CD4-positive, CD25-positive, alpha-beta regulatory T cell (primary cell): ENCODE results near the gene ATP2B3. TPM values are rescaled to one million over a fixed set of nuclear protein-coding genes. Genes with fewer than 3 reads are reported as not detected.

Source experiments
- ATAC-seq, 2 donors: fragments of 150-1000 bp; cut with Tn5 transposase; one replicate each; pipeline ENCODE4 v1.10.0; 2021; ENCODE audit warnings: low read depth in 2 of 2, moderate number of reproducible peaks in 2 of 2, moderate library complexity in 1 of 2
- DNase-seq, 3 donors: peaks; one replicate each; pipeline versions ENCODE4 v3.0.0 to v3.0.0-alpha.2; 2012 to 2022; ENCODE audit warnings: mixed read lengths in 1 of 3
- H3K27ac ChIP-seq: one replicate; pipeline ENCODE4 v1.7.0; 2013; ENCODE audit warnings: mild to moderate bottlenecking, low read length; ENCODE audit not compliant: insufficient read depth, poor library complexity, severe bottlenecking
- H3K27me3 ChIP-seq: one replicate; pipeline ENCODE4 v1.7.0; 2013; ENCODE audit warnings: low read length; ENCODE audit not compliant: control insufficient read depth, insufficient read depth
- H3K36me3 ChIP-seq: one replicate; pipeline ENCODE4 v1.7.0; 2013; ENCODE audit warnings: mild to moderate bottlenecking, low read length, moderate library complexity; ENCODE audit not compliant: control insufficient read depth, insufficient read depth
- H3K4me1 ChIP-seq: 2 replicates; pipeline ENCODE4 v1.7.0; 2013; ENCODE audit warnings: mild to moderate bottlenecking, low read length; ENCODE audit not compliant: insufficient read depth, control insufficient read depth, poor library complexity, severe bottlenecking
- H3K4me3 ChIP-seq: one replicate; pipeline ENCODE4 v1.7.0; 2013; ENCODE audit warnings: low read depth, mild to moderate bottlenecking, low read length, moderate library complexity
- H3K9me3 ChIP-seq, 2 experiments: 1 replicate in 1 of 2; 2 replicates in 1 of 2; pipeline ENCODE4 v1.7.0; 2013; ENCODE audit warnings: low read length in 2 of 2, mild to moderate bottlenecking in 1 of 2, moderate library complexity in 1 of 2; ENCODE audit not compliant: control insufficient read depth in 2 of 2
- H3K27ac Mint-ChIP-seq, 3 donors: one replicate each; pipeline ENCODE4 v1.8.0; 2020 to 2022; ENCODE audit warnings: mild to moderate bottlenecking in 3 of 3, mixed read lengths in 3 of 3, moderate library complexity in 2 of 3
- H3K27me3 Mint-ChIP-seq: one replicate; pipeline ENCODE4 v1.8.0; 2022; ENCODE audit warnings: mild to moderate bottlenecking, mixed read lengths
- H3K36me3 Mint-ChIP-seq: one replicate; pipeline ENCODE4 v1.8.0; 2020; ENCODE audit warnings: mixed read lengths
- H3K4me1 Mint-ChIP-seq, 4 donors: one replicate each; pipeline ENCODE4 v1.8.0; 2020 to 2022; ENCODE audit warnings: mixed read lengths in 4 of 4, mild to moderate bottlenecking in 1 of 4
- H3K4me3 Mint-ChIP-seq, 4 donors: one replicate each; pipeline ENCODE4 v1.8.0; 2020 to 2022; ENCODE audit warnings: mild to moderate bottlenecking in 4 of 4, mixed read lengths in 4 of 4, moderate library complexity in 3 of 4
- H3K9me3 Mint-ChIP-seq, 7 donors: one replicate each; pipeline ENCODE4 v1.8.0; 2020 to 2022; ENCODE audit warnings: mixed read lengths in 7 of 7, mild to moderate bottlenecking in 3 of 7, moderate library complexity in 2 of 7
- polyA plus RNA-seq, 4 donors: library from polyadenylated mRNA; unstranded; fragments of 300-500 nt; fragmentation: Illumina TruSeq; gene quantifications; one replicate each; pipeline ENCODE4 v1.2.3, GENCODE V29; 2021
- total RNA-seq: library from RNA; stranded (reverse); gene quantifications from one replicate; pipeline ENCODE4 v1.2.3, GENCODE V29; 2022

The ATP2B3 gene
- total and polyA plus RNA-seq, 5 donors from 2014 or later: not detected

DNA sequence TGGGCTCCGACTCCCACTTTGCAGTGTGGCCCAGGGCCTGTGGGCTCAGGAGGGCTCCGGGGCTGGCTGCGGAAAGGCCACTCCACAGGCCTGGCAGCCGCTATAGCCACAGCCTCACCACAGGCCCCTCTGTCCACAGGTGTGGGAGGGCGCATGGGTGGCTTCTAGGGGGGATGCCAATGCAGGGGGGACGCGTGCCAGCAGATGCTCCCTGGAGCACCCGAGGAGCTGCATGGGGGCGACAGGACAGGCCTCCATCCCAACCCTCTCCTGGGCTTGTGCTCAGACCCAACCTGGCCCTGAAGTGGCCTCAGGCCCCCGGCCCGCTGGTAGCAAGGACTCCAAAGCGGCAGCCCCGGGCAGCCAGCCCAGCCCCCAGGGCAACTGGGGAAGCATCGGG is 14.6 kb upstream of the ATP2B3 start:
- no peak overlapping the region for H3K27ac Mint-ChIP-seq
- H3K36me3 Mint-ChIP-seq: no peaks in the 10 kb centered on the region
- Histone ChIP-seq H3K36me3 (no peaks in the 10 kb centered on the region), H3K4me1 (no peaks in the 10 kb centered on the region), H3K27me3 (no peaks in the 10 kb centered on the region), H3K27ac (no peak overlapping the region), H3K4me3 (no peak overlapping the region), H3K9me3 (no peaks in the 10 kb centered on the region)
- H3K4me3 Mint-ChIP-seq: no peak overlapping the region
- no peaks in the 10 kb centered on the region for H3K27me3 Mint-ChIP-seq
- H3K4me1 Mint-ChIP-seq: peaks cover 0 to 4% (median 0%) of the 10 kb centered on the region in 4 donors
- DNase-seq (no peak), ATAC-seq (no peak)
- peaks cover 0 to 6% (median 0%) of the 10 kb centered on the region in 7 donors for H3K9me3 Mint-ChIP-seq

DNA sequence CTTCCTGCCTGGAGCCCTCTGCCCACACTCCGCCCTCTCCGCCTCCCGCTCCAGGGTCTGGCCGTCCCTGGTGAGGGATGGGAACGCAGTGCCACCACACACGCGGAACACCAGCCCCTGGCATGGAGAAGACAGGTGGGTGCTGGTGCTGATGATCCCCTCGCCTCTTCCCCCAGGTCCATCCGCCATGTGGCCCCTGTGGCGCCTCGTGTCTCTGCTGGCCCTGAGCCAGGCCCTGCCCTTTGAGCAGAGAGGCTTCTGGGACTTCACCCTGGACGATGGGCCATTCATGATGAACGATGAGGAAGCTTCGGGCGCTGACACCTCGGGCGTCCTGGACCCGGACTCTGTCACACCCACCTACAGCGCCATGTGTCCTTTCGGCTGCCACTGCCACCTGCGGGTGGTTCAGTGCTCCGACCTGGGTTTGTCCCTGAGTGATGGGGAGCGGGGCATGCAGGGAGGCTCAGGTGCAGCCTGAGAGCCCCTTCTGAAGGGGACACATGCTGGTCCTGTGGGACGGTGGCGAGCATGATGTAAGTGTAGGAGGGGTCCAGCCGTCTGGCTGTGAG is 12.9 kb upstream of the ATP2B3 start:
- no peak overlapping the region for H3K4me3 Mint-ChIP-seq
- H3K4me1 Mint-ChIP-seq: peaks cover 0 to 6% (median 0%) of the 10 kb centered on the region in 4 donors
- peaks cover 0 to 6% (median 0%) of the 10 kb centered on the region in 7 donors for H3K9me3 Mint-ChIP-seq
- Histone ChIP-seq H3K27me3 (no peaks in the 10 kb centered on the region), H3K27ac (no peak overlapping the region), H3K36me3 (no peaks in the 10 kb centered on the region), H3K9me3 (no peaks in the 10 kb centered on the region), H3K4me3 (no peak overlapping the region), H3K4me1 (no peaks in the 10 kb centered on the region)
- no peaks in the 10 kb centered on the region for H3K27me3 Mint-ChIP-seq
- no peak for DNase-seq
- no peak for ATAC-seq
- no peak overlapping the region for H3K27ac Mint-ChIP-seq
- H3K36me3 Mint-ChIP-seq: no peaks in the 10 kb centered on the region

DNA sequence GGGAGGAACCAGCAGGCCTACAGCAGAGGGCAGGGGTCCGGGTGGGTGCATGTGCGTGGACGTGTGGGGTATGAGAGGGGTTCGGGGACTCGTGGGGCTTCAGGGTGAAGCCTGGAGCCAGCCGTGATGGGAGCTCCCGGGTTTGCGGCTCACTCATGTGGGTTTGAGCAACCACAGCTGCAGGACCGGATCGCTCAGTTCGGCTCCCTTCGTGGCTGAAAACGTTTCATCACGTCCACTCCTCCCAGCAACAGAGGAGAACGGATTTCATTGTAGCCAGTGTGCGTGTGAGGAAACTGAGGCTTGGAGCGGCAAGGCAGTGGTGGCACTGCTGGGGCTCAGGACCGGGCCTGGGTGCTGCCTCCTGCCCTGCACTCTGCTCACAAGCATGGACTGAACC is 12.1 kb upstream of the ATP2B3 start:
- no peak for ATAC-seq
- peaks cover 0 to 6% (median 0%) of the 10 kb centered on the region in 7 donors for H3K9me3 Mint-ChIP-seq
- H3K27ac Mint-ChIP-seq: peak overlapping the region in 1 of 3 donors; percentile 26

DNA sequence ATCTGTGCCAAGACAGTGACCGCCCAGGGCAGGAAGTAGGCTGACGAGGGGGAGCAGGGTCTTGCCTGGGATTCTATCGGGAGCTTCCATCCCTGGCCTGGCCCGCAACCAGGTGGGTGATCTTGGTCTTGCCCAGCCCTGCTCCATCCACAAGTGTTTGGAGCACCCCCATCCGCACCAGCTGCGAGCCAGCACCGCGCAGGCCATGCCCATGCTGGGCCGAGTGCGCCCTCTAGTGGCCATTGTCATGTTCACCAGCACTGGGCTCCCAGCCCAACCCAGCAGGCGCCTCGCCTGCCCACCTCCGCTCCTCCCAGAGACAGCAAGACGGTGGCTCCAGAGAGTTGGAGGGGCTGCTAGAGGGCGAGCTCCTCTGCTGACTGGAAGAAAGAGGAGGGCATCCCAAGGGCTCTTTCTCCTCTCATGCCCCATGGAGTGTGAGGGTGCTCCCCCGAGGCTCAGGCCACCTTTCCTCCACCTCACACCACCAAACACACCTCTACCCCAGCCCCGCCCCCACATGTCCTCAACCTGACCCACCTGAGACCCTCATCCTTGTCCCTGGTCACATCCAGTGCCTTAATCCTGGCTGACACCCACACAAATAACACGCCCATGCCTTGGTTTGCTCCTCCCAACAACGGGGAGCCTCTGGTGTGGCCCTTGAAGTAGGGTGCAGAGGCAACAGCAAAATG is 9.8 kb upstream of the ATP2B3 start:
- H3K4me1 ChIP-seq: no peaks in the 10 kb centered on the region
- no peak overlapping the region for H3K27ac ChIP-seq
- Mint-ChIP-seq H3K27me3 (no peaks in the 10 kb centered on the region), H3K4me3 (no peak overlapping the region), H3K9me3 (no peaks in the 10 kb centered on the region), H3K27ac (peak overlapping the region in 2 of 3 donors; percentile 31 to 52), H3K36me3 (no peaks in the 10 kb centered on the region), H3K4me1 (peaks cover 0 to 6% (median 0%) of the 10 kb centered on the region in 4 donors)
- no peaks in the 10 kb centered on the region for H3K27me3 ChIP-seq
- peak; percentile 97 to 99 for ATAC-seq
- peak; percentile 66 to 79 (median 72) for DNase-seq
- no peaks in the 10 kb centered on the region for H3K36me3 ChIP-seq
- H3K4me3 ChIP-seq: no peak overlapping the region
- H3K9me3 ChIP-seq: no peaks in the 10 kb centered on the region

More for the DNA sequence above, 12.1 kb upstream of the ATP2B3 start:
- no peak for DNase-seq
- Histone ChIP-seq H3K4me1 (no peaks in the 10 kb centered on the region), H3K4me3 (no peak overlapping the region), H3K9me3 (no peaks in the 10 kb centered on the region), H3K27ac (no peak overlapping the region), H3K36me3 (no peaks in the 10 kb centered on the region), H3K27me3 (no peaks in the 10 kb centered on the region)
- Mint-ChIP-seq H3K4me3 (no peak overlapping the region), H3K27me3 (no peaks in the 10 kb centered on the region), H3K36me3 (no peaks in the 10 kb centered on the region), H3K4me1 (peaks cover 0 to 6% (median 0%) of the 10 kb centered on the region in 4 donors)

DNA sequence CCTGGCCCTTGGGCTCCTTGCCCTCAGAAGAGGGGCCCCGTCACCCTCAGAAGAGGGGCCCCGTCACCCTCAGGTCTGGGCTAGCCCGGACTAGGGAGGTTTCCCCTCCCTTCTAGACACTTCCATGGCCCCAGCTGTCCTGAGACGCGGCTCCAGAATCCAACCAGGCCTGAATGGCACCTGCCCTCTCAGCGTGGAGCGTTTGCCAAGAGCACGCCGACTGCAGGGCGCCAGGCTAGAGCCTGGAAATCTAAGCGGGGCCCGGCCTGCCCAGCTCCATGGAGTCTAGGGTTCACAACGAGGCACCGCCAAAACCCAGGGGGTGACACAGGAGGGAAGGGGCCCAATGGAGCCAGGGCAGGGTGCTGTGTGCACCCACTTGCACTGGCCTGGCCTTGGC is 7.8 kb upstream of the ATP2B3 start:
- no peaks in the 10 kb centered on the region for H3K9me3 Mint-ChIP-seq
- DNase-seq: no peak
- H3K27me3 Mint-ChIP-seq: no peaks in the 10 kb centered on the region
- H3K4me3 ChIP-seq: no peak overlapping the region
- no peaks in the 10 kb centered on the region for H3K9me3 ChIP-seq
- H3K27me3 ChIP-seq: no peaks in the 10 kb centered on the region
- H3K4me1 ChIP-seq: no peaks in the 10 kb centered on the region
- H3K4me3 Mint-ChIP-seq: no peak overlapping the region
- no peak overlapping the region for H3K27ac ChIP-seq
- no peaks in the 10 kb centered on the region for H3K36me3 ChIP-seq
- H3K4me1 Mint-ChIP-seq: peaks cover 0 to 6% (median 0%) of the 10 kb centered on the region in 4 donors
- ATAC-seq: no peak
- H3K36me3 Mint-ChIP-seq: no peaks in the 10 kb centered on the region
- no peak overlapping the region for H3K27ac Mint-ChIP-seq

DNA sequence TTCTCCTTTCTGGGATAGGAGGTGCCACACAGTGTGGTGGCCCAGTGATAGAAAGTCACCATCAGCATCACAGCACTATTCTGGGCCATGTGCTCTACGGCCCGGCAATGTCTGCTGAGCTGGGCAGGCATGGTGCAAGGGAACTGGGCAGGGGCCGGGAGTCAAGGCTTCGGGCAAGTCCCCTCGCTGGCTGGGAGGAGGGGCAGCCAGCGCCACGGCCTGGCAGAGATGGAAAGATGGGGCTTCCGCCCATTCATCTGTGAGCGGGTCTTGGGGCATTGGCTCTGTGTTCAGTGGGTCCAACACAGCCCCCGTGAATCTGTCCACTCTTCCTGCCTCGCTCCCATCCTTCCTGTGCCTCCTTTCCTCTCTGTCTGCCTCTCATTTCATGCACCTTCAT is 7.1 kb upstream of the ATP2B3 start:
- no peak overlapping the region for H3K27ac Mint-ChIP-seq
- H3K9me3 Mint-ChIP-seq: no peaks in the 10 kb centered on the region
- H3K4me3 Mint-ChIP-seq: no peak overlapping the region
- peaks cover 0 to 6% (median 0%) of the 10 kb centered on the region in 4 donors for H3K4me1 Mint-ChIP-seq
- Histone ChIP-seq H3K9me3 (no peaks in the 10 kb centered on the region), H3K27me3 (no peaks in the 10 kb centered on the region), H3K36me3 (no peaks in the 10 kb centered on the region), H3K4me3 (no peak overlapping the region), H3K27ac (no peak overlapping the region), H3K4me1 (no peaks in the 10 kb centered on the region)
- no peaks in the 10 kb centered on the region for H3K36me3 Mint-ChIP-seq
- no peaks in the 10 kb centered on the region for H3K27me3 Mint-ChIP-seq
- ATAC-seq: no peak
- DNase-seq: no peak

DNA sequence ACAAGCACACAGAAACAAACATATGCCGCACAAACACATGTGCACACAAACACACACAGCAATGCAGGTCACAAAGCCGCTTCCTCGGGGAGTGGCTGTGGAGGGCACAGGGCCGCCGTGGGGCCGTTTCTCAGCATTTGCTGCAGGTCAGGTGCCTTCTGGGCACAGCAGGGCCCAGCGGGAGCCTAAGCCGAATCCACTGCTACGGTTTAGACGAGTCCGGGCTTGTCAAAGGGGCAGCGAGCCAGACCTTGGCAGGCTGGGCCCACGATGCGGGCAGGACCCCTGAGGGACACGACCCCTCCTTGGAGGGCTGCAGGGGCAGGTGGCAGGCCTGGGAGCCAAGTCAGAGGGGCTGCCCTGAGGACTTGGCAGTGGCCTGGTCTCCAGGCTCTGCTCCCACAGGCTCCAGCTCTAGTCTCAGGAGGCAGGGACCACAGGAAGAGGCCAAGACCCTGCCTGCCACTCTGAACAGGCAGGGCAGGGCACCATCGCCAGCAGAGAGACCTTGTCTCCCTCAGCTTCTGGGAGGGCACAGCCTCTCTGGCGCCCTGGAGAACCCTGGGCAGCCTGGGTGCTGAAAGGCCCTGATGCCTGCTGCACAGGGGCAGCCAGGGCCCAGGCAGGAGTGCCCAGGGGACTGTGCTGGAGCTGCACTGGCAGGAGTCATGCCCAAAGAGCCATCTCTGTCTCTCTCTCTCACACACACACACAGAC is 5.5 kb upstream of the ATP2B3 start:
- Mint-ChIP-seq H3K27ac (no peak overlapping the region), H3K4me1 (peaks cover 0 to 10% (median 0%) of the 10 kb centered on the region in 4 donors), H3K27me3 (no peaks in the 10 kb centered on the region), H3K36me3 (no peaks in the 10 kb centered on the region), H3K9me3 (peaks cover 0 to 2% (median 0%) of the 10 kb centered on the region in 7 donors), H3K4me3 (no peak overlapping the region)
- ATAC-seq (no peak), DNase-seq (no peak)
- H3K4me3 ChIP-seq: no peak overlapping the region
- no peak overlapping the region for H3K27ac ChIP-seq
- H3K27me3 ChIP-seq: no peaks in the 10 kb centered on the region
- H3K36me3 ChIP-seq: no peaks in the 10 kb centered on the region
- no peaks in the 10 kb centered on the region for H3K4me1 ChIP-seq
- no peaks in the 10 kb centered on the region for H3K9me3 ChIP-seq
